Upper lobe of right lung (tissue), 1 donor: ENCODE measurements around the gene CAAP1. TPM values are rescaled to one million over a fixed set of nuclear protein-coding genes. Genes with fewer than 3 reads are reported as not detected.
"Not testable (repeated sequence)": the region's sequence is repeated elsewhere in the genome, so short reads cannot be mapped to it uniquely, and the experiment has no call there.

Experiments
- ATAC-seq: fragments of 200-7000 bp; cut with Tn5 transposase; one replicate; pipeline ENCODE4 v1.9.1; 2020; ENCODE audit warnings: mild to moderate bottlenecking, moderate library complexity
- DNase-seq: peaks from one replicate; pipeline ENCODE4 v3.0.0-alpha.2; 2020
- H3K27ac ChIP-seq: fragments of 200-600 bp; one replicate; pipeline ENCODE4 v1.8.0; 2022
- H3K27me3 ChIP-seq: fragments of 200-600 bp; one replicate; pipeline ENCODE4 v1.8.0; 2022; ENCODE audit warnings: mild to moderate bottlenecking
- H3K36me3 ChIP-seq: fragments of 200-600 bp; one replicate; pipeline ENCODE4 v1.8.0; 2022
- H3K4me1 ChIP-seq: fragments of 200-600 bp; one replicate; pipeline ENCODE4 v1.8.0; 2022
- H3K4me3 ChIP-seq: fragments of 200-600 bp; one replicate; pipeline ENCODE4 v1.8.0; 2022; ENCODE audit warnings: mild to moderate bottlenecking
- H3K9me3 ChIP-seq: fragments of 200-600 bp; one replicate; pipeline ENCODE4 v1.8.0; 2022
- CTCF ChIP-seq: fragments of 200-600 bp; IDR thresholded peaks from one replicate; pipeline ENCODE4 v1.8.0; 2022; ENCODE audit warnings: antibody characterized with exemption
- intact Hi-C: fragments of 100-400 bp; cut with DNase I; formaldehyde crosslinking; loops from one replicate; pipeline ENCODE4 v1.11.0; 2022
- total RNA-seq: library from RNA; stranded (reverse); fragmentation: NEBNext Ultra II Directional; extraction: Animal tissue kit (Norgen Biotek cat#: 25700); gene quantifications from one replicate; pipeline ENCODE4 v1.2.1, GENCODE V29; 2021
- donor health status: DM: no; HTN: yes; CAD: no; lungs with severe emphysema.

CAAP1 gene
- total RNA-seq, 1 donor from 2014 or later: 11.6 TPM

GRCh38 chr9:26870292-26870691, 22.3 kb downstream of the CAAP1 start:
- no peaks in the 10 kb centered on the region for H3K27me3 ChIP-seq
- H3K9me3 ChIP-seq: no peaks in the 10 kb centered on the region
- H3K4me3 ChIP-seq: no peak overlapping the region
- H3K27ac ChIP-seq: no peak overlapping the region
- intact Hi-C loops: no loop called here
- no peak for ATAC-seq
- H3K4me1 ChIP-seq: no peaks in the 10 kb centered on the region
- H3K36me3 ChIP-seq: peaks cover 11% of the 10 kb centered on the region
- DNase-seq: no peak
- no peak for TF ChIP-seq CTCF

- Histone ChIP-seq H3K27me3 (no peaks in the 10 kb centered on the region), H3K4me3 (no peak overlapping the region), H3K9me3 (no peaks in the 10 kb centered on the region), H3K27ac (no peak overlapping the region), H3K36me3 (peaks cover 29% of the 10 kb centered on the region), H3K4me1 (no peaks in the 10 kb centered on the region)
- ATAC-seq: no peak
- DNase-seq: no peak
- no peak for TF ChIP-seq CTCF
- intact Hi-C loops: no loop called here
These were observed 29.5 kb downstream of the CAAP1 start for GRCh38 chr9:26863074-26863473.

- H3K36me3 ChIP-seq: peaks cover 48% of the 10 kb centered on the region
- no peak for DNase-seq
- H3K27ac ChIP-seq: no peak overlapping the region
- H3K4me1 ChIP-seq: no peaks in the 10 kb centered on the region
- H3K4me3 ChIP-seq: no peak overlapping the region
- H3K27me3 ChIP-seq: no peaks in the 10 kb centered on the region
- peak; percentile 40 for ATAC-seq
- intact Hi-C loops: no loop called here
- H3K9me3 ChIP-seq: no peaks in the 10 kb centered on the region
- peak; percentile 37 for TF ChIP-seq CTCF
These were observed 36.1 kb downstream of the CAAP1 start for GRCh38 chr9:26856413-26857032.

GRCh38 chr9:26850995-26851394, 41.6 kb downstream of the CAAP1 start:
- DNase-seq: no peak

GRCh38 chr9:26833792-26834191, 58.8 kb downstream of the CAAP1 start:
- ATAC-seq (no peak), DNase-seq (no peak)
- no peaks in the 10 kb centered on the region for H3K27me3 ChIP-seq
- H3K27ac ChIP-seq: no peak overlapping the region
- intact Hi-C loops: no loop called here
- H3K4me1 ChIP-seq: no peaks in the 10 kb centered on the region
- no peak overlapping the region for H3K4me3 ChIP-seq
- H3K36me3 ChIP-seq: no peaks in the 10 kb centered on the region
- no peaks in the 10 kb centered on the region for H3K9me3 ChIP-seq
- no peak for TF ChIP-seq CTCF

More at GRCh38 chr9:26850995-26851394, 41.6 kb downstream of the CAAP1 start:
- no peak overlapping the region for H3K4me3 ChIP-seq
- H3K27ac ChIP-seq: no peak overlapping the region
- no peaks in the 10 kb centered on the region for H3K4me1 ChIP-seq
- H3K36me3 ChIP-seq: peaks cover 29% of the 10 kb centered on the region
- TF ChIP-seq CTCF: no peak
- no peaks in the 10 kb centered on the region for H3K27me3 ChIP-seq
- H3K9me3 ChIP-seq: no peaks in the 10 kb centered on the region
- intact Hi-C loops: no loop called here
- ATAC-seq: no peak

- DNase-seq, H3K36me3 ChIP-seq, H3K4me1 ChIP-seq, H3K4me3 ChIP-seq, H3K27ac ChIP-seq, H3K27me3 ChIP-seq, H3K9me3 ChIP-seq, ATAC-seq, intact Hi-C loops: not testable (repeated sequence)
These were observed 64.1 kb downstream of the CAAP1 start for GRCh38 chr9:26828391-26828955.
